GM19035 (cell line): Measurements from ENCODE around the gene KMO.

Source experiments
- ATAC-seq: cut with Tn5 transposase; IDR thresholded peaks from one replicate; pipeline ENCODE4 v1.9.1; 2021; ENCODE audit not compliant: unreplicated experiment

Gene KMO

DNA sequence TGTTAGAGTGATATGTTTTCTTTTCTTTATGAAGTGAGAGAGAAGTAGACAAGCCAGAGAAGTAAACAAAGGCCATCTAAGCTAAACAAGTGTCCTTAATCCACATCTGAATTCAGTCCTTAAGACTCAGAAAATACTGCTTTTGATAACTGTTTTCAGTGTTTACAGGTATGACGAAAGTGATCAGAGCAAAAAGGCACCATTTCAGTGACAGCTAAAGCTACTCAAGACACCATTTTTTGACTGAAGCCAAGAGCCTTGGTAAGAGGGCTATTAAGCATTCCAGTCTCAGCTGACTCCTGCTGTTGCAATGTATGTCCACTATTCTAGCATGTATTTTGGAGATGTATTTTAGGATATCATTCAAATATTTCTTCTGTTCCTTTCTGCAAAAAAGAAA, 4.1 kb downstream of the KMO start:
- ATAC-seq = no peak

DNA sequence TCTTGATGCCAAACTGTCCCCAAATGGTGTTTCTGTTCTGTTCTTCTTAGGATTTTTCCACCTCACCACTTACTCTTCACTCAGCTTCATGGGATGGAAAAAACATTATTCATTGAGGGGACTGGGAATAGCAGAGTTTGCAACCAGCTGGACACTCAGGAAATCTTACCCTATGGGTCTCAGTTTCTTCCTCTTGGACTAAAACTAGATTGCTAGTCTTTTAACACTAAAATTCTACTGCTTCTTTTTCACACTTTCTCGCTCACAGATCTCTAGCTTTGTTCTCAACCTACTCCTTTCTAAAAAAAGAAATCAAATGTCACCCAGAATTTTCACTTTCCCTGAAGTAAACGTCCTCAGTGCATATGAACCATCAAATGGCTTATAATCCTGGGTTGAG, 4.8 kb downstream of the KMO start:
- ATAC-seq = no peak

DNA sequence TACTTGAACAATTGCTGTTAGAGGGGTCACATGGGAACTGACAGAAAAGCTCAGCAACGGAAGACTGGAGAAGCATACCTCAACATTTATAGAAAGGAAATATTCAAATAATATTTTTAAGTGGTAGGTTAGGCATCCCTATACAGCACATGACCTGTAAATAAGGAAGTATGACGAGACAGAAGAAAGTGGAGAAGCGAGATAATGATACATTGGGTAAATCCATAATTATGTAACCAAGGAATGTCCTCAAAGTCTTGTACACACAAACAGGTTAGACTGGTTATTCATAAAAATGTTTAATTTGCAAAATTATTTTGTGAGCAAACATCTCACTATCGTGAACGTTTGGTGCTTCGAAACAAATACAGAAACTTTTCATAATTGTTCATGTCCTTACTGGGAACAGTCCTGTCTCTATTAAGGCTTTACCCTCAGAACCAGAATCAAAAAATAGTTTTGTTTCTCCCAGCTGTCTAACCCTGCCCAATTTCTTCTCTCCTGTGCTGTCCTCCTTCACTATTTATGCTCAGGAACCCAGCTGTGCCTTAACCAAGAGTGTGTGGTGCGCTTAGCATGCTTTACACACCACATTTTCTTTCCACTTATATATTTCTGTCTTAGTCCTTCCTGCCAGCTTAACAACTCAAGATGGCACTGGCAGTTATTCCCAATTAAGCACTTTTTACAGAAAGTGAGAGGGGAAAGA, 10.2 kb downstream of the KMO start:
- ATAC-seq = no peak

DNA sequence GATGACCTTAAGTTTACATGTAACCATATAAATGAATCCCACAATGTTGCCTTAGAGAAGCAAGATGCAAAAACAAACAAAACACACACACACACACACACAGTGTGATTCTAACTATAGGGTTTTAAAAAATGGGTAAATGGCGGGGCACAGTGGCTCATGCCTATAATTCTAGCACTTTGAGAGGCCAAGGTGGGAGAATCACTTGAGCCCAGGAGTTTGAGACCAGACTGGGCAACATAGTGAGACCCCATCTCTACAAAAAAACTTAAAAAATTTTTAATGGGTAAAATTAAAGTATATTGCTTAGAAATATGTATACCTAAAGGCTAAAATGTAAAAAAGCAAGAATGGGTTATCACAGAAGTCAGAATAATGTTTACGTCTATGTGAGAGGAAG, 15.8 kb downstream of the KMO start:
- no peak for ATAC-seq

DNA sequence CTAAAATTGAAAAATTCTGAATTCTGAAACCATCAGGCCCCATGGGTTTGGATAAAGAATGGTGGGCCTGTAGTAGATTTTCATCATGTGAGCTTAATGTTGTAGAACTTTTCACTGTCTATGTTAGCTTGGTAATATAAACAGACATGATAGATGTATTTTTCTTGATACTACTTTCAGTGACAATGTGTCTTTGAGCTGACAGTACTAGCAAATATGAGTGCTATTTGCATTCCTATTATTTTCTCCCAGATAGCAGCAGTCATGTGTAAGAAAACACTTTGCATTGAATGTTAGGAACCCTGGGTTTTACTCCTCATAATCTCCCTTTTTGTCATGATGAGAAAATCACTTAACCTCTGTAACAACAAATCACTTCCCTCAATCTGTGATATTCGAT, 18.1 kb downstream of the KMO start:
- ATAC-seq = no peak

DNA sequence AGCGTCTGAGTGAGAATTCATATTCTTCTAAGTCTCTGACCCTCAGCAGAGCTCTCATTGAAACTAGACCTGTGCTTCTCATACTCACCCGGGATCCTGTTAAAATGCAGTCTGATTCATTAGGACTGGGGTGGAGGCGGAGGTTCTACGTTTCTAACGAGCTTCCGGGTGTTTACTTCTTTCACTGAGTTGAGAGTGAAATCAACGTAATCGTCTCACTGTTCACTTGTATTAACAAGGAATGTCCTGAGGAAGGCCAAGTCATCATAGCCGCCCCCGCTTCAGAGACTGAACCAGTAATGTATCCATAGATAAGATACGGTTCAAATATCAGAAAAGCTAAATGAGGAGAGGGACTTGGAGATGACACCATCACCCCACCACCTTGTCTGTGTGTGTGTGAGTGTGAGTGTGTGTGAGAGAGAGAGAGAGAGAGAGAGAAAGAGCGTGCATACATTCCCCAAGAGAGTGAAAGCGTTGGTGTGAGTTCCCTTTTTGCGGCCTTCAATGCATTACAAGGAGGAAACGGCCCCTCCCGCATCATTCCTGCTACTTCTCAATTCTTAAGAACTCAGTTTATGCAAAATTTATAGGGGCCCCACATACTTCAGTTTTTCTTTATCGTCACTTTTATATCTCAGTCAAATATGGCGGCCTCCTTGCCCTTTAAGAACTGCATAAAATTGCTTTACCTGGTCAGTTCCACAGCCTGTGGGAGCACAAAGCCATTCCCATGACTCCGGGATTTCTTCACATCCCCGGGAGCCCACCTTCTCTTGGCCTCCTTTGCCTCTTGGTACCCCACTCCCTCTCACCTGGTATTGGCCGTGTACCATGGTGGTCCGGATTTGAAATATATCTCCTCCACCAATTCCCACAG, 19.8 kb downstream of the KMO start:
- ATAC-seq = peak; percentile 85

DNA sequence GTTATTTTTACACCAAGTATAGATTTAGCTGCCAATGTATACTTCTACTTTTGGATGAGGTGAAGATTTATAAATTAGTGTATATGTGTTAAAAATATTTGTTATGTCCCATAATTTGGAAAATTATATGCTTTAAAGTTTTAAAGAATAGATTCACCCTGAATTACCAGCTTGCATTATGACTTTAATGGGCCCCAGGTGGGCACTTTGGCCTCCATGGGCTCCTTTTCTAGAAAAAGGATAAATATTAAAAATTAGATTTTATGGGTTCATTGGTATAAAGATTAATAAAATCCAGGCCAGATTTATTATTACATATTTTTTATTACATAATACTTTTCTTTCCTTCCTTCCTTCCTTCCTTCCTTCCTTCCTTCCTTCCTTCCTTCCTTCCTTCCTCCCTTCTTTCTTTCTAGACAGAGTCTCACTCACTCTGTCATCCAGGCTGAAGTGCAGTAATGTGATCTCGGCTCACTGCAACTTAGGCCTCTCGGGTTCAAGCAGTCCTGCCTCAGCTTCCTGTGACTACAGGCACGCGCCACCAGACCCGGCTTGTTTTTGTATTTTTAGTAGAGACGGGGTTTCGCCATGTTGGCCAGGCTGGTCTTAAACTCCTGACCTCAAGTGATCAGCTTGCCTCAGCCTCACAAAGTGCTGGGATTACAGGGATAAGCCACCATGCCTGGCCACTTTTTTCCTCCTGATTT, 21.9 kb downstream of the KMO start:
- no peak for ATAC-seq

DNA sequence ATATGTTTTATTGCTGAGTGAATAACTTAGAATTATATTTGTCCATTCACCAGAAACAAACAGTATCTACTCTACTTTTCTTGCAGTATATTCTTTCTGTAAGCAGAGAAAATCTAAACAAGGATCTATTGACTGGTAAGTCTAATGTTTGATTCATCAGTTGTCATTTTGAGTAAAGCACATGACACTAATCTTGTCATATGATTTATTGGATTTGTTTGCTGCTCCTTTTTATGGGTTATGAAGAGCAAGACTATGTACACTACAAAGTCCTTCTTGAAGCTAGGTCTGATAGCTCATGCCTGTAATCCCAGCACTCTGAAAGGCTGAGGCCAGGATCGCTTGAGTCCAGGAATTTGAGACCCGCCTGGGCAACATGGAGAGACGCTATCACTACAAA, 23.3 kb downstream of the KMO start:
- ATAC-seq = no peak

DNA sequence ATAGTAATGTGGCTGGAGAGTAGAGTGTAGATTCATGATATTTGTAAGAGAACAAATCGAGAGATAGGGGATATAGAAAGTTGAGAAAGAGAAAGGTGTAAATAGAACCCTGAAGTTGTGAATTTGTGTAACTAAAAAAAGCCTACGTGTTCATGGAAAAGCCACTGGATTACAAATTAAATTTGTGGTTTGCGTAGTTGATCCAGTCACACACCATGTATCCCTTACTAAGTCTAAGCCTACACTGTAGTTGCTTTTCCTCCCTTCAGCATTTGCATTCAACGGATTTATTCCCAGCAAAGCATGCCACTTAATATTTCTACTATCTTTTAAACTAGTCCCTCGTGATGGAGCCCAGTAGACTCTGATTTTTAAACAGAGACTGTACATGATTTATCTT, 24.9 kb downstream of the KMO start:
- no peak for ATAC-seq

DNA sequence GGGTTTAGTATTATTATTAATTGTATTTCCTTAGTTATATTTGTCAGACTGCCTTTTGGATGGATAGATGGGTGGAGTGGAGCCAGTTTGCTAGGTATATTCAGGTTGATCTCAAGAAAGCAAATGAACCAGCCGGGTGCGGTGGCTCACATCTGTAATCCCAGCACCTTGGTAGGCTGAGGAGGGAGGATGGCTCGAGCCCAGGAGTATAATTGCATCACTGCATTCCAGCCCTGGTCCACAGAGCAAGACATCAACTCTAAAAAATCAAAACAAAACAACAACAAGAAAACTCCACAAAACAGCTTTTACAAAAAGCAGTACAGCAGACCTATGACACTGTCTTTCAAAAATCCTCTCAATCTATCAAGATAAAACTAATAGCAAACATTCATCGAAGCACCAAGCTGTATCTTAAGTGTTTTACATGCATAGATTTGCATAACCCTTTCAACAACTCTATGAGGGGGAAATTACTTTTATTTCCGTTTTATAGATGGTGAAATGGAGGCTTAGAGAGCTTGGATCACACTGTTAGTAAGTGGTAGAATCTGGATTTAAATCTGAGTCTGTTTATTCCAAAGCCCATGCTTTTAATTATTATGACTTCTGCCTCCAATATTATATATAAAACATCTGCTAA, 25.5 kb downstream of the KMO start:
- no peak for ATAC-seq

DNA sequence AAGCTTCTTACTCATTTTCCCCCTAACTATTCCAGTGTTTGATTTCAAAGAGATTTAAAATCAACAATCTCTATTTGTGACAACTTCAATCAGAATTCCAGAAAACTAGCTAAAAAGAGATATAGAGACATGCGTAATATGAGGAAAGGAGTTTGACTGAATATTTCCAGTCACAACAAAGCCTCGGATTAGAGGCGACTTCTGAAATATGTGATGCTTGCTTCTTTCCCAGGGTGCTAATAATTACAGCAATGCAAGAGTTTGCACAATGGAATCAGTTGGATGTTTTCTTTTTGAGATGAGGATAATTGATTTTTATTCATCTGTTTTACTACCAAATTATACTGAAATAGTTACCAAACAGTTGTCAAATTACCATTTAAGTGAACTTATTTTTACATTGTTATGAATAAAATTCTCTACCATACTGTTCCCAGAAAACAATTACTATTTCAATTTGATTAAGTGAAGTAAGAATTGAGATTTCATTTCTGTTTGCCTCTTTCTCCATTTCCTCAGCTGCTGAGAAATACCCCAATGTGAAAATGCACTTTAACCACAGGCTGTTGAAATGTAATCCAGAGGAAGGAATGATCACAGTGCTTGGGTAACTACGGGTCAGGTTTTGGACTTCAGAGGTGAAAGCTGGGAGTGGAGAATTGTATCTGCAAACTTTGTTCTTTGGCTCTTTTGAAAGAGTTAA, 28.1 kb downstream of the KMO start:
- ATAC-seq = no peak

DNA sequence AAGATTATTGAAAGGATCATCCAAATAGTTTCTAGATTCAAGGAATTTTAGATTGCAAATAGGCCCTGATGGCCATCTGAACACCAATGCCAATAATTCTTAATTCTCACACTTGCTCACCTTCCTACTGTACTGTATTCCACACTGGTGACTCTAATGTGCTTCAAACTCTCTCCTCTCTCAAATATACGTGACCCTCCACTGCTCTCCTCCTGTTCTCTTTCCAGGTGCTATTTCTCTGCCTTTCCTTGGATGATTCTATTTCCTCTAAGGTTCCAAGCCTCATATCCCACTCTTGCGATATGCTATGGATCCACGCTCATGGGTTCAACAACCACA, 28.6 kb downstream of the KMO start:
- ATAC-seq = no peak

DNA sequence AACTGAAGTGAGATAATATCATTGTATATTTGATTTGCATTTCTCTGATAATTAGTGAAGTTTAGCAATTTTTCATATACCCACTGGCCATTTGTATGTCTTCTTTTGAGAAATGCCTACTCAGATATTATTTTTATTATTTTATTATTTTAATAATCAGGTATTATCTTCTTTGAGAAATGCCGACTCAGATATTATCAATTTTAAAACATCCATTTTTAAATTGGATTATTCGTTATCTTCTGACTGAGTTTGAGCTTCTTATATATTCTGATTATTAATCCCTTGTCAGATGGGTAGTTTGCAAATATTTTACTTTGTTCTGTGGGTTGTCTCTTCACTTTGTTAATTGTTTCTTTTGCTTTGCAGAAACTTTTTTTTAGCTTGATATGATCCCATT, 37.7 kb downstream of the KMO start:
- ATAC-seq = no peak

DNA sequence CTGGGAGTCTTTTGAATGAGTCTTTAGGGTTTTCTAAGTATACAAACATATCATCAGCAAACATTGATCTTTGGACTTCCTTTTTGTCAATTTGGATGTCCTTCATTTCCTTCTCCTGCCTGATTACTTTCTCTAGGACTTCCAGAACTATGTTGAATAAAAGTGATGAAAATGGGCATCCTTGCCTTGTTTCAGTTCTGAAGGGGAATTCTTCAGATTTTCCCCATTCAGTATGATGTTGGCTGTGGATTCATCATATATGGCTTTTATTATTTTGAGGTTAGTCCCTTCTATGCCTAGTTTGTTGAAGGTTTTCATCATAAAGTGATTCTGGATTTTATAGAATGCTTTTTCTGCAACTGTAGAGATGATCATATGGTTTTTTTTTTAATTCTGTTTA, 42.0 kb downstream of the KMO start:
- ATAC-seq = no peak

DNA sequence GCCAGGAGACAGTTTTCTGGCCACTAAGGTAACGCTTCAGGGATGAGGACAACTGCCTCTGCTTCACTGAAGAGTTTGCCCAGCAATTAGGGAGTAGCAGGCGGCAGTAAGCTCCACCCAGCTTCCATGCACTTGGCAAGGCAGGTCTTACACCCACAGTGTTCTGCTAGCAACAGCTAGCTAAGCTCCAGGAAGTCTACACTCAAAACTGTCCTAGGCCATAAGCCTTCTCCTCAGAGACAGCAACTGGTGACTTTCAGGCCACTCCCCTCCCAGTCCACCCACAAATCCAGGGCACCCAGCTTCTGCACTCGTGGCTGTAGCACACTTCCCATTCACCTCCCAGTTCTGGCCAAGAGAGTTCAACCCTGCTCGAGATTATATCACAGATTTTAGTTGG, 47.3 kb downstream of the KMO start:
- no peak for ATAC-seq

DNA sequence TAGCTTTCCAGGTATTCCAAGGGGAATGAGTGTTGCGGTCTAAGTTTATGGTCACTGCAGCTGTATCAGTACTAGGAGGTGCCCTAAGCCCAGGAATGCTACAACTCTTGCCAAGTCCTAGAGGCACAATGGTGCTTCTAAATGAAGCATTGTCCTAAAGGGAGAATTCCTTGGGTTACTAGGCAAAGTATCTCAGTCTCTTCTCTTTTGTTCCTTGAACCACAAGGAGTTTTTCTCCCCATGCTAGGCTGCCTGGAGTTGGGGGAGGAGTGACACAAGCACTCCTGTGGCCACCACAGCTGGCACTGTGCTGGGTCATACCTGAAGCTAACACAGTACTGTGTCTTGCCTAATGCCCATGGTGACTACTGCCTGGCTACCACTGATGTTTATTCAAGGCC, 50.7 kb downstream of the KMO start:
- ATAC-seq = no peak

DNA sequence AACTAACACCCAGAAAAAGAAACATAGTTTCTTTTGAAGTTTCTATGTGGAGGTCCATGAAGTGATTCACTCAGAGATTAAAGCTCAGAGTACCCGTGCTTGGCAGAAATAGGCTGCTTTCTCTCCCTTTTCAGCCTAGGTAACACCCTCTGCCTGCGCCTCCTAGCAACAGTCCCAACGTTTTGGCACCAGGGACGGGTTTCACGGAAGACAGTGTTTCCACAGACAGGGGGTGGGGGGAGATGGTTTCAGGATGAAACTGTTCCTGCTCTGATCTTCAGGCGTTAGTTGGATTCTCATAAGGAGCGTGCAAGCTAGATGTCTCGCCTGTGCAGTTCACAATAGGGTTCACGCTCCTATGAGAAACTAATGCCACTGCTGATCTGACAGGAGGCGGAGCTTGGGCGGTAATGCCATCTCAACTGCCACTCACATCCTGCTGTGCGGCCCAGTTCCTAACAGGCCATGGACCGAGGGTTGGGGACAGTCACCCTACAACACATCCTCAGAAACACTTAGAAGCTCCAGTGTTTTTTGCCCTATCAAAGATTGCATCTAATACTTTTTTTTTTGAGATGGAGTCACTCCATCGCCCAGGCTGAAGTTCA, 54.8 kb downstream of the KMO start:
- no peak for ATAC-seq

DNA sequence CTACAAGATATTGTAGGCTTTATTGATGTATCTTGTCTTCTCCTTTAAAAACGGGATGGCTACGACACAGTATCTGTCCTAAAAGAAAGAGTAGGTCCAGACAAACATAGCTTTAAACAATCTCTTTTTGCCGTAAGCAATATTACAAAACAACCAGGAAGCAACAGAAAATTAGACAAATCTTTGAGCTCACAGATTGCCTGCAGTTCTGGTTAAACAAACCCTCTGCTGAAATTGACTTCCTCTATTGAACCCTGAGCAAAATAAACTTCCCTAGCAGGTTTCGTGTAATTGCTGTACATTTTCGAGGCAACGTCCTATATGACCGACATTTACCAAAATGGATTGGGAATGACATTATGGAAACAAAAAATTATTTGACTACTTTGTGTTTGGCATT, 57.3 kb downstream of the KMO start:
- no peak for ATAC-seq

DNA sequence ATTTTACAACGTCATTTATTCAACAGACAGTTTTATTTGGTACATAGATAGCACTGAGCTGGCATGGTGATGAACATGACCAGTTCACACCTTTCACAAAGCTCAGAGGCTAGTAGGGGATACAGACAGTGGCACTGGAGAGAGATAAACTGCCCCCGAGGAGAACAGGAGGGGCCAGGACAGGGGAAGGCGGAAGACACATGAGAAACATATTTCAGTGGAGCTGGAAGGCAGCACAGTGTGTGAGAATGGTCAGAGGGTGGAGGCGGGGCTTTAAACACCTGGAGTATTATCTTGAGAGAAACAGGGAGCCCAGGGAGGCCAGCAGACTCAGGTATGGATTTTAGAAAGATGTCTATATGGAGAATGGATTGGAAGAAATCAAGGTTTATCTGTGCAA, 58.5 kb downstream of the KMO start:
- no peak for ATAC-seq

DNA sequence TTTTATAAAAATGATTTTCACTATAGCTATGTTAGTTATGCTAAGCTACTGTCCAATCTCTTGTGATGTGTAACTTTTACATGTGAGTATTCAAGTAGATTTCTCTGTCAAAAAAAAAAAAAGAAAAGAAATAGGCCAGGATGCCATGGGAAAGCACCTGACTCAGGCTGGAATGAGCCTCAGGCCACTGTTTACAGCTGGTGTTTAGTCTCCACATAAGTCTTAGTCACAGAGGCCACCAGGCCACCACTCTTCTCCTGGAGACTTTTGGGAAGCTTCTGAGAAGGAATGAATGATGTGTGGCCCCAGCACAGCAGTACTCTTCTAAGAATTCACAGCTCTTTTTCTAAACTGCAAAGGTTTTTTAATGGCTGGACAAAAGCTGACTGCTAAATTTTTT, 59.1 kb downstream of the KMO start:
- ATAC-seq = no peak

DNA sequence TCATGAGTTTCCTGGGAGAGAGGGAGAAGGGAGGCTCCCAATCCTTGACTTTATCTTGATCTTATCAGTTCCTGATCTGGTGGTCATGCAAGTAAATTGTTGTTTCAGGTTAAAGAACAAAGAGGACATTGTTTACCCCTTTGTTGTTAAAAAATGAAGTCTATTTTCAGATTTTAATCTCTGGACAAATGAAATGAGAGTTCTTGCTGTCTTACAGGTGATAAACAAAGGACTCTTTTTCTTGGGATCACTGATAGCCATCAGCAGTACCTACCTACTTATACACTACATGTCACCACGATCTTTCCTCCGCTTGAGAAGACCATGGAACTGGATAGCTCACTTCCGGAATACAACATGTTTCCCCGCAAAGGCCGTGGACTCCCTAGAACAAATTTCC, 59.6 kb downstream of the KMO start:
- ATAC-seq = no peak
